Activated CD4-positive, alpha-beta T cell treated with anti-CD3 and anti-CD28 coated beads, Interleukin-2, amount 10 ng/mL, durations not matched to agents 24 days and 14 days (primary cell): ENCODE results near the gene HMGXB4. TPM values are rescaled to one million over a fixed set of nuclear protein-coding genes. Genes with fewer than 3 reads are reported as not detected.

ENCODE experiments used
- DNase-seq: peaks from one replicate; pipeline ENCODE4 v3.0.0; 2022
- H3K27ac Mint-ChIP-seq: one replicate; pipeline ENCODE4 v1.8.0; 2022; ENCODE audit warnings: mild to moderate bottlenecking, mixed read lengths
- H3K27me3 Mint-ChIP-seq: one replicate; pipeline ENCODE4 v1.8.0; 2022; ENCODE audit warnings: mixed read lengths
- H3K36me3 Mint-ChIP-seq: one replicate; pipeline ENCODE4 v1.8.0; 2022; ENCODE audit warnings: low read depth, mild to moderate bottlenecking, mixed read lengths
- H3K4me1 Mint-ChIP-seq: one replicate; pipeline ENCODE4 v1.8.0; 2021; ENCODE audit warnings: mixed read lengths
- H3K4me3 Mint-ChIP-seq: one replicate; pipeline ENCODE4 v1.8.0; 2022; ENCODE audit warnings: mild to moderate bottlenecking, moderate library complexity, mixed read lengths
- H3K9me3 Mint-ChIP-seq: one replicate; pipeline ENCODE4 v1.8.0; 2021; ENCODE audit warnings: mixed read lengths
- intact Hi-C: fragments of 100-400 bp; cut with micrococcal nuclease; formaldehyde crosslinking; loops from one replicate; pipeline ENCODE4 v1.15.1; 2023
- total RNA-seq: library from RNA; stranded (reverse); gene quantifications from 2 replicates; pipeline ENCODE4 v1.2.3, GENCODE V29; 2022

Gene HMGXB4
- total RNA-seq, 1 donor from 2014 or later: 47.7 TPM

GRCh38 chr22:35333220-35333619 is 75.9 kb downstream of the HMGXB4 start:
- no peak for DNase-seq
- no peaks in the 10 kb centered on the region for H3K9me3 Mint-ChIP-seq
- H3K4me1 Mint-ChIP-seq: peaks cover 35% of the 10 kb centered on the region
- intact Hi-C loops: no loop called here
- H3K27ac Mint-ChIP-seq: no peak overlapping the region
- no peaks in the 10 kb centered on the region for H3K27me3 Mint-ChIP-seq
- H3K4me3 Mint-ChIP-seq: no peak overlapping the region
- peaks cover 27% of the 10 kb centered on the region for H3K36me3 Mint-ChIP-seq

- Mint-ChIP-seq H3K9me3 (no peaks in the 10 kb centered on the region), H3K4me1 (peaks cover 35% of the 10 kb centered on the region), H3K4me3 (no peak overlapping the region), H3K36me3 (peaks cover 26% of the 10 kb centered on the region), H3K27ac (peak overlapping the region; percentile 50), H3K27me3 (no peaks in the 10 kb centered on the region)
- intact Hi-C loops: no loop called here
- DNase-seq: no peak
These were observed 76.7 kb downstream of the HMGXB4 start for GRCh38 chr22:35334004-35334403.

GRCh38 chr22:35335468-35335867 is 78.2 kb downstream of the HMGXB4 start:
- Mint-ChIP-seq H3K4me1 (peaks cover 26% of the 10 kb centered on the region), H3K36me3 (peaks cover 25% of the 10 kb centered on the region), H3K27ac (no peak overlapping the region), H3K9me3 (no peaks in the 10 kb centered on the region), H3K27me3 (no peaks in the 10 kb centered on the region), H3K4me3 (peak overlapping the region; percentile 13)
- DNase-seq: no peak
- intact Hi-C loops: no loop called here

- H3K36me3 Mint-ChIP-seq: peaks cover 23% of the 10 kb centered on the region
- no peaks in the 10 kb centered on the region for H3K9me3 Mint-ChIP-seq
- H3K4me1 Mint-ChIP-seq: peaks cover 25% of the 10 kb centered on the region
- peak overlapping the region; percentile 13 for H3K4me3 Mint-ChIP-seq
- no peaks in the 10 kb centered on the region for H3K27me3 Mint-ChIP-seq
- intact Hi-C loops: no loop called here
- no peak overlapping the region for H3K27ac Mint-ChIP-seq
- peak; percentile 77 for DNase-seq
These were observed 78.9 kb downstream of the HMGXB4 start for GRCh38 chr22:35335936-35336781.

- DNase-seq: no peak
- H3K9me3 Mint-ChIP-seq: no peaks in the 10 kb centered on the region
- peaks cover 23% of the 10 kb centered on the region for H3K4me1 Mint-ChIP-seq
- intact Hi-C loops: no loop called here
- H3K4me3 Mint-ChIP-seq: no peak overlapping the region
- H3K36me3 Mint-ChIP-seq: peaks cover 17% of the 10 kb centered on the region
- H3K27ac Mint-ChIP-seq: no peak overlapping the region
- H3K27me3 Mint-ChIP-seq: no peaks in the 10 kb centered on the region
These were observed 80.6 kb downstream of the HMGXB4 start for GRCh38 chr22:35337932-35338331.

- Mint-ChIP-seq H3K27me3 (no peaks in the 10 kb centered on the region), H3K4me1 (peaks cover 2% of the 10 kb centered on the region), H3K9me3 (no peaks in the 10 kb centered on the region), H3K27ac (peak overlapping the region; percentile 53), H3K36me3 (peaks cover 15% of the 10 kb centered on the region), H3K4me3 (no peak overlapping the region)
- DNase-seq: no peak
- intact Hi-C loops: no loop called here
These were observed 84.0 kb downstream of the HMGXB4 start for GRCh38 chr22:35341090-35341874.

- no peak for DNase-seq
- Mint-ChIP-seq H3K4me1 (peaks cover 1% of the 10 kb centered on the region), H3K9me3 (no peaks in the 10 kb centered on the region), H3K4me3 (no peak overlapping the region), H3K27me3 (no peaks in the 10 kb centered on the region), H3K27ac (peak overlapping the region; percentile 48), H3K36me3 (peaks cover 15% of the 10 kb centered on the region)
- intact Hi-C loops: no loop called here
These were observed 85.1 kb downstream of the HMGXB4 start for GRCh38 chr22:35342390-35342789.

- H3K27ac Mint-ChIP-seq: no peak overlapping the region
- no peaks in the 10 kb centered on the region for H3K27me3 Mint-ChIP-seq
These were observed 86.6 kb downstream of the HMGXB4 start for GRCh38 chr22:35343664-35344550.

GRCh38 chr22:35344956-35345690 is 87.8 kb downstream of the HMGXB4 start:
- Mint-ChIP-seq H3K9me3 (no peaks in the 10 kb centered on the region), H3K27me3 (no peaks in the 10 kb centered on the region), H3K4me3 (no peak overlapping the region), H3K27ac (no peak overlapping the region), H3K4me1 (peaks cover 1% of the 10 kb centered on the region), H3K36me3 (peaks cover 12% of the 10 kb centered on the region)
- no peak for DNase-seq
- intact Hi-C loops: no loop called here

More at GRCh38 chr22:35343664-35344550, 86.6 kb downstream of the HMGXB4 start:
- DNase-seq: no peak
- H3K4me3 Mint-ChIP-seq: no peak overlapping the region
- H3K9me3 Mint-ChIP-seq: no peaks in the 10 kb centered on the region
- peaks cover 15% of the 10 kb centered on the region for H3K36me3 Mint-ChIP-seq
- intact Hi-C loops: no loop called here
- peaks cover 1% of the 10 kb centered on the region for H3K4me1 Mint-ChIP-seq

Other genes with a start within 250 kb of the HMGXB4 start
- not detected in 2 replicates for gene ISX, start 191.3 kb upstream of the HMGXB4 start, total RNA-seq
- 16.8 and 18.7 TPM in 2 replicates for gene TOM1, start 42.4 kb downstream of the HMGXB4 start, total RNA-seq
- 0.57 and 0.72 TPM in 2 replicates for gene HMOX1, start 123.6 kb downstream of the HMGXB4 start, total RNA-seq
- gene MCM5, start 142.6 kb downstream of the HMGXB4 start, total RNA-seq: 334 and 343 TPM in 2 replicates